WTC11 (cell line): ENCODE measurements around the gene IL1RAPL2.

ENCODE experiments used
- CREM ChIP-seq: sonication (generic); formaldehyde crosslinking; IDR thresholded peaks from 2 replicates; pipeline ENCODE4 v1.8.1; 2022; ENCODE audit warnings: mild to moderate bottlenecking, missing genetic modification reagents, moderate library complexity
- KAT7 ChIP-seq: sonication (generic); formaldehyde crosslinking; IDR thresholded peaks from 2 replicates; pipeline ENCODE4 v1.8.1; 2023; ENCODE audit warnings: missing genetic modification reagents, mild to moderate bottlenecking, borderline replicate concordance
- NFYB ChIP-seq: sonication (generic); formaldehyde crosslinking; conservative IDR thresholded peaks from 2 replicates; pipeline ENCODE4 v1.8.0; 2022; ENCODE audit warnings: low read depth, missing genetic modification reagents
- SMAD3 ChIP-seq: sonication (generic); formaldehyde crosslinking; IDR thresholded peaks from 2 replicates; pipeline ENCODE4 v1.8.0; 2022; ENCODE audit warnings: missing genetic modification reagents, mild to moderate bottlenecking, borderline replicate concordance
- TEAD4 ChIP-seq: sonication (generic); formaldehyde crosslinking; IDR thresholded peaks from 2 replicates; pipeline ENCODE4 v1.8.0; 2022; ENCODE audit warnings: mild to moderate bottlenecking, missing genetic modification reagents
- ZNF121 ChIP-seq: sonication (generic); formaldehyde crosslinking; IDR thresholded peaks from 2 replicates; pipeline ENCODE4 v1.8.0; 2023; ENCODE audit warnings: missing genetic modification reagents
- ZNF423 ChIP-seq: fragments of 250-450 bp; sonication (Bioruptor Pico); IDR thresholded peaks from 2 replicates; pipeline ENCODE4 v2.1.2; 2022; ENCODE audit warnings: mild to moderate bottlenecking, moderate library complexity
- TF ChIP-seq, protein P1 (sequence below): fragments of 250-450 bp; sonication (Bioruptor Pico); IDR thresholded peaks from 2 replicates; pipeline ENCODE4 v1.9.0; 2021; ENCODE audit warnings: mild to moderate bottlenecking
- TF ChIP-seq, protein P2 (sequence below): sonication (generic); formaldehyde crosslinking; IDR thresholded peaks from 2 replicates; pipeline ENCODE4 v1.8.1; 2023; ENCODE audit warnings: mild to moderate bottlenecking, missing genetic modification reagents, moderate library complexity
- TF ChIP-seq, protein P3 (sequence below): fragments of 200-600 bp; IDR thresholded peaks from 2 replicates; pipeline ENCODE4 v1.8.0; 2022; ENCODE audit warnings: antibody characterized with exemption
- TF ChIP-seq, protein P4 (sequence below): sonication (generic); formaldehyde crosslinking; IDR thresholded peaks from 2 replicates; pipeline ENCODE4 v1.8.1; 2023; ENCODE audit warnings: mild to moderate bottlenecking, missing genetic modification reagents
- TF ChIP-seq, protein P5 (sequence below): sonication (generic); formaldehyde crosslinking; IDR thresholded peaks from 2 replicates; pipeline ENCODE4 v1.8.1; 2022; ENCODE audit warnings: low read depth, missing genetic modification reagents, borderline replicate concordance
- TF ChIP-seq, protein P6 (sequence below): sonication (generic); formaldehyde crosslinking; IDR thresholded peaks from 2 replicates; pipeline ENCODE4 v1.8.1; 2023; ENCODE audit warnings: mild to moderate bottlenecking, moderate library complexity, missing genetic modification reagents

DNA sequence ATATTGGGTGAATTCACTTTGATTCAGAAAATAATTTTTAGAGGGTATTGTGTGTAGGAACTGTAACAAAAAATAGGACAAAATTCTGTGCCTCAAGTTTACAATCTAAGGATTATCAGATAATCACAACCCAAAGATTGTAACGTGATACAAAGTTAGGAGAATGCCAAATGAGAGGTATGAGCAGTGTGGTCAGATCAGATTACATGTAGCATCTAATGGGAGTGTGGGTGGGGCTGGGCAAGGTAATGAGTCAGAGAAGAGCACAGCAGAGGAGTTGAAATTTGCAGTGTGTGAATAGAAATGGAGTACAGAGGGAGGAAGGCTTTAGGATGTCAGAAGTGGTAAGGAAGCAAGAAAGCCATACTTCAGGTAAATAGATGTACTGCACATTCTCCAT is 757.9 kb downstream of the IL1RAPL2 start:
- TF ChIP-seq, protein P1, sequence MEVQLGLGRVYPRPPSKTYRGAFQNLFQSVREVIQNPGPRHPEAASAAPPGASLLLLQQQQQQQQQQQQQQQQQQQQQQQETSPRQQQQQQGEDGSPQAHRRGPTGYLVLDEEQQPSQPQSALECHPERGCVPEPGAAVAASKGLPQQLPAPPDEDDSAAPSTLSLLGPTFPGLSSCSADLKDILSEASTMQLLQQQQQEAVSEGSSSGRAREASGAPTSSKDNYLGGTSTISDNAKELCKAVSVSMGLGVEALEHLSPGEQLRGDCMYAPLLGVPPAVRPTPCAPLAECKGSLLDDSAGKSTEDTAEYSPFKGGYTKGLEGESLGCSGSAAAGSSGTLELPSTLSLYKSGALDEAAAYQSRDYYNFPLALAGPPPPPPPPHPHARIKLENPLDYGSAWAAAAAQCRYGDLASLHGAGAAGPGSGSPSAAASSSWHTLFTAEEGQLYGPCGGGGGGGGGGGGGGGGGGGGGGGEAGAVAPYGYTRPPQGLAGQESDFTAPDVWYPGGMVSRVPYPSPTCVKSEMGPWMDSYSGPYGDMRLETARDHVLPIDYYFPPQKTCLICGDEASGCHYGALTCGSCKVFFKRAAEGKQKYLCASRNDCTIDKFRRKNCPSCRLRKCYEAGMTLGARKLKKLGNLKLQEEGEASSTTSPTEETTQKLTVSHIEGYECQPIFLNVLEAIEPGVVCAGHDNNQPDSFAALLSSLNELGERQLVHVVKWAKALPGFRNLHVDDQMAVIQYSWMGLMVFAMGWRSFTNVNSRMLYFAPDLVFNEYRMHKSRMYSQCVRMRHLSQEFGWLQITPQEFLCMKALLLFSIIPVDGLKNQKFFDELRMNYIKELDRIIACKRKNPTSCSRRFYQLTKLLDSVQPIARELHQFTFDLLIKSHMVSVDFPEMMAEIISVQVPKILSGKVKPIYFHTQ = no peak
- TF ChIP-seq, protein P2, sequence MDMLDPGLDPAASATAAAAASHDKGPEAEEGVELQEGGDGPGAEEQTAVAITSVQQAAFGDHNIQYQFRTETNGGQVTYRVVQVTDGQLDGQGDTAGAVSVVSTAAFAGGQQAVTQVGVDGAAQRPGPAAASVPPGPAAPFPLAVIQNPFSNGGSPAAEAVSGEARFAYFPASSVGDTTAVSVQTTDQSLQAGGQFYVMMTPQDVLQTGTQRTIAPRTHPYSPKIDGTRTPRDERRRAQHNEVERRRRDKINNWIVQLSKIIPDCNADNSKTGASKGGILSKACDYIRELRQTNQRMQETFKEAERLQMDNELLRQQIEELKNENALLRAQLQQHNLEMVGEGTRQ (CRISPR knock-in tag) = no peak
- TF ChIP-seq ZNF423 (CRISPR knock-in tag) = no peak
- TF ChIP-seq, protein P3, sequence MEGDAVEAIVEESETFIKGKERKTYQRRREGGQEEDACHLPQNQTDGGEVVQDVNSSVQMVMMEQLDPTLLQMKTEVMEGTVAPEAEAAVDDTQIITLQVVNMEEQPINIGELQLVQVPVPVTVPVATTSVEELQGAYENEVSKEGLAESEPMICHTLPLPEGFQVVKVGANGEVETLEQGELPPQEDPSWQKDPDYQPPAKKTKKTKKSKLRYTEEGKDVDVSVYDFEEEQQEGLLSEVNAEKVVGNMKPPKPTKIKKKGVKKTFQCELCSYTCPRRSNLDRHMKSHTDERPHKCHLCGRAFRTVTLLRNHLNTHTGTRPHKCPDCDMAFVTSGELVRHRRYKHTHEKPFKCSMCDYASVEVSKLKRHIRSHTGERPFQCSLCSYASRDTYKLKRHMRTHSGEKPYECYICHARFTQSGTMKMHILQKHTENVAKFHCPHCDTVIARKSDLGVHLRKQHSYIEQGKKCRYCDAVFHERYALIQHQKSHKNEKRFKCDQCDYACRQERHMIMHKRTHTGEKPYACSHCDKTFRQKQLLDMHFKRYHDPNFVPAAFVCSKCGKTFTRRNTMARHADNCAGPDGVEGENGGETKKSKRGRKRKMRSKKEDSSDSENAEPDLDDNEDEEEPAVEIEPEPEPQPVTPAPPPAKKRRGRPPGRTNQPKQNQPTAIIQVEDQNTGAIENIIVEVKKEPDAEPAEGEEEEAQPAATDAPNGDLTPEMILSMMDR = no peak
- TF ChIP-seq, protein P4, sequence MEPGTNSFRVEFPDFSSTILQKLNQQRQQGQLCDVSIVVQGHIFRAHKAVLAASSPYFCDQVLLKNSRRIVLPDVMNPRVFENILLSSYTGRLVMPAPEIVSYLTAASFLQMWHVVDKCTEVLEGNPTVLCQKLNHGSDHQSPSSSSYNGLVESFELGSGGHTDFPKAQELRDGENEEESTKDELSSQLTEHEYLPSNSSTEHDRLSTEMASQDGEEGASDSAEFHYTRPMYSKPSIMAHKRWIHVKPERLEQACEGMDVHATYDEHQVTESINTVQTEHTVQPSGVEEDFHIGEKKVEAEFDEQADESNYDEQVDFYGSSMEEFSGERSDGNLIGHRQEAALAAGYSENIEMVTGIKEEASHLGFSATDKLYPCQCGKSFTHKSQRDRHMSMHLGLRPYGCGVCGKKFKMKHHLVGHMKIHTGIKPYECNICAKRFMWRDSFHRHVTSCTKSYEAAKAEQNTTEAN = no peak
- TF ChIP-seq SMAD3 (CRISPR knock-in tag) = no peak
- no peak for TF ChIP-seq NFYB (CRISPR knock-in tag)
- no peak for TF ChIP-seq CREM (CRISPR knock-in tag)
- TF ChIP-seq KAT7 (CRISPR knock-in tag) = no peak
- TF ChIP-seq, protein P5, sequence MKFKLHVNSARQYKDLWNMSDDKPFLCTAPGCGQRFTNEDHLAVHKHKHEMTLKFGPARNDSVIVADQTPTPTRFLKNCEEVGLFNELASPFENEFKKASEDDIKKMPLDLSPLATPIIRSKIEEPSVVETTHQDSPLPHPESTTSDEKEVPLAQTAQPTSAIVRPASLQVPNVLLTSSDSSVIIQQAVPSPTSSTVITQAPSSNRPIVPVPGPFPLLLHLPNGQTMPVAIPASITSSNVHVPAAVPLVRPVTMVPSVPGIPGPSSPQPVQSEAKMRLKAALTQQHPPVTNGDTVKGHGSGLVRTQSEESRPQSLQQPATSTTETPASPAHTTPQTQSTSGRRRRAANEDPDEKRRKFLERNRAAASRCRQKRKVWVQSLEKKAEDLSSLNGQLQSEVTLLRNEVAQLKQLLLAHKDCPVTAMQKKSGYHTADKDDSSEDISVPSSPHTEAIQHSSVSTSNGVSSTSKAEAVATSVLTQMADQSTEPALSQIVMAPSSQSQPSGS (CRISPR knock-in tag) = no peak
- TF ChIP-seq TEAD4 (CRISPR knock-in tag) = no peak
- TF ChIP-seq ZNF121 (CRISPR knock-in tag) = no peak
- TF ChIP-seq, protein P6, sequence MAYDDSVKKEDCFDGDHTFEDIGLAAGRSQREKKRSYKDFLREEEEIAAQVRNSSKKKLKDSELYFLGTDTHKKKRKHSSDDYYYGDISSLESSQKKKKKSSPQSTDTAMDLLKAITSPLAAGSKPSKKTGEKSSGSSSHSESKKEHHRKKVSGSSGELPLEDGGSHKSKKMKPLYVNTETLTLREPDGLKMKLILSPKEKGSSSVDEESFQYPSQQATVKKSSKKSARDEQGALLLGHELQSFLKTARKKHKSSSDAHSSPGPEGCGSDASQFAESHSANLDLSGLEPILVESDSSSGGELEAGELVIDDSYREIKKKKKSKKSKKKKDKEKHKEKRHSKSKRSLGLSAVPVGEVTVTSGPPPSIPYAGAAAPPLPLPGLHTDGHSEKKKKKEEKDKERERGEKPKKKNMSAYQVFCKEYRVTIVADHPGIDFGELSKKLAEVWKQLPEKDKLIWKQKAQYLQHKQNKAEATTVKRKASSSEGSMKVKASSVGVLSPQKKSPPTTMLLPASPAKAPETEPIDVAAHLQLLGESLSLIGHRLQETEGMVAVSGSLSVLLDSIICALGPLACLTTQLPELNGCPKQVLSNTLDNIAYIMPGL (CRISPR knock-in tag) = no peak
